GM12801 (cell line): ENCODE results near the gene RHBDL2.

Source experiments
- CTCF ChIP-seq: IDR thresholded peaks from one replicate; pipeline ENCODE4 v1.5.1; 2011; ENCODE audit warnings: control low read depth; ENCODE audit not compliant: insufficient read length; ENCODE audit errors: extremely low read depth

The RHBDL2 gene

GRCh38 chr1:38923607-38924006 is 18.0 kb downstream of the RHBDL2 start:
- TF ChIP-seq CTCF: no peak

GRCh38 chr1:38919130-38919529 is 22.5 kb downstream of the RHBDL2 start:
- no peak for TF ChIP-seq CTCF

GRCh38 chr1:38918568-38918967 is 23.1 kb downstream of the RHBDL2 start:
- no peak for TF ChIP-seq CTCF

- no peak for TF ChIP-seq CTCF
Observed at GRCh38 chr1:38917772-38918171, 23.9 kb downstream of the RHBDL2 start.

GRCh38 chr1:38917337-38917736 is 24.3 kb downstream of the RHBDL2 start:
- TF ChIP-seq CTCF: no peak

GRCh38 chr1:38915352-38915948 is 26.2 kb downstream of the RHBDL2 start:
- no peak for TF ChIP-seq CTCF

GRCh38 chr1:38908821-38909220 is 32.8 kb downstream of the RHBDL2 start:
- no peak for TF ChIP-seq CTCF
